Measurements from ENCODE around the gene SEC16B. TPM values are rescaled to one million over a fixed set of nuclear protein-coding genes. Genes with fewer than 3 reads are reported as not detected.

SEC16B gene
- polyA plus RNA-seq (2013, experiment 1 of 2), result 1.3 TPM
- polyA plus RNA-seq (2013, experiment 2 of 2), result 1.8 TPM

- H3K4ac ChIP-seq (ENCODE audit: low read depth in 1 of 2, low read length in 2 of 2), result no peak within 1 kb of the TSS
- H4K8ac ChIP-seq (ENCODE audit: low read length), result no peak within 1 kb of the TSS
- no peak within 1 kb of the TSS for H3K4me3 ChIP-seq (ENCODE audit: insufficient read depth in 1 of 2, low read depth in 1 of 2, low read length in 2 of 2)
- no peak within 1 kb of the TSS for H2AFZ ChIP-seq (ENCODE audit: low read depth, low read length)
- no peak within 1 kb of the TSS for H2BK120ac ChIP-seq (ENCODE audit: low read depth, low read length)
- H3K79me1 ChIP-seq (replicated peaks; ENCODE audit: low read length, poor library complexity, severe bottlenecking), result peaks cover 24% of the 10 kb centered on the region
- no peak within 1 kb of the TSS for H4K91ac ChIP-seq (ENCODE audit: low read length)
- no peak within 1 kb of the TSS for H3K18ac ChIP-seq (ENCODE audit: low read depth in 1 of 2, low read length in 2 of 2)
- peaks cover 14 to 28% of the 10 kb centered on the region in 2 experiments for H3K36me3 ChIP-seq (ENCODE audit: control insufficient read depth in 1 of 2, insufficient read depth in 2 of 2, low read depth in 1 of 2, low read length in 2 of 2)
- no peak within 1 kb of the TSS for H2BK5ac ChIP-seq (ENCODE audit: low read depth, low read length, poor library complexity, severe bottlenecking)
- no peaks in the 10 kb centered on the region for H3K9me3 ChIP-seq (ENCODE audit: control insufficient read depth, low read length)
- no peak within 1 kb of the TSS for H3K4me2 ChIP-seq (ENCODE audit: low read length, poor library complexity, severe bottlenecking)
- H2AK5ac ChIP-seq (ENCODE audit: low read length, severe bottlenecking), result peak within 1 kb of the TSS; percentile 45
- H3K9ac ChIP-seq (ENCODE audit: low read length), result no peak within 1 kb of the TSS
- H3K14ac ChIP-seq (ENCODE audit: low read length in 2 of 2), result no peak within 1 kb of the TSS
- DNase-seq, result no peak
- no peak within 1 kb of the TSS for H2BK12ac ChIP-seq (ENCODE audit: low read length in 2 of 2)
- H3K4me1 ChIP-seq (ENCODE audit: control insufficient read depth, insufficient read depth, low read depth, low read length), result no peaks in the 10 kb centered on the region
- no peaks in the 10 kb centered on the region for H3K27me3 ChIP-seq (ENCODE audit: control insufficient read depth in 1 of 2, insufficient read depth in 1 of 2, low read length in 2 of 2)
- H2BK15ac ChIP-seq (ENCODE audit: low read depth, poor library complexity, severe bottlenecking), result no peak within 1 kb of the TSS
- 83% methylated on average over 11 of the region's 12 CpGs for WGBS
- H3K23ac ChIP-seq (ENCODE audit: low read length in 2 of 2), result no peak within 1 kb of the TSS
- no peak within 1 kb of the TSS for H3K27ac ChIP-seq (ENCODE audit: low read length, poor library complexity, severe bottlenecking)
Observed at GRCh38 chr1:177969825-177970371, at the start of gene SEC16B. SEC16B (minus strand) TSS chr1:177970058; CDS start chr1:177967981, 2,077 bp downstream.

- peaks cover 11% of the 10 kb centered on the region for H3K9me3 ChIP-seq (ENCODE audit: control insufficient read depth, low read length)
- no peak overlapping the region for H3K23ac ChIP-seq (ENCODE audit: low read length in 2 of 2)
- H3K4ac ChIP-seq (ENCODE audit: low read depth in 1 of 2, low read length in 2 of 2), result no peak overlapping the region
- H3K4me3 ChIP-seq (ENCODE audit: insufficient read depth in 1 of 2, low read depth in 1 of 2, low read length in 2 of 2), result no peak overlapping the region
- H3K14ac ChIP-seq (ENCODE audit: low read length in 2 of 2), result no peak overlapping the region
- H2AFZ ChIP-seq (ENCODE audit: low read depth, low read length), result no peak overlapping the region
- H2BK12ac ChIP-seq (ENCODE audit: low read length in 2 of 2), result no peak overlapping the region
- no peak overlapping the region for H3K18ac ChIP-seq (ENCODE audit: low read depth in 1 of 2, low read length in 2 of 2)
- H3K9ac ChIP-seq (ENCODE audit: low read length), result no peak overlapping the region
- H3K79me1 ChIP-seq (replicated peaks; ENCODE audit: low read length, poor library complexity, severe bottlenecking), result peaks cover 1% of the 10 kb centered on the region
- no peak overlapping the region for H4K91ac ChIP-seq (ENCODE audit: low read length)
- H3K27ac ChIP-seq (ENCODE audit: low read length, poor library complexity, severe bottlenecking), result no peak overlapping the region
- H3K4me1 ChIP-seq (ENCODE audit: control insufficient read depth, insufficient read depth, low read depth, low read length), result peaks cover 5% of the 10 kb centered on the region
- H2AK5ac ChIP-seq (ENCODE audit: low read length, severe bottlenecking), result no peak overlapping the region
- no peak overlapping the region for H2BK15ac ChIP-seq (ENCODE audit: low read depth, poor library complexity, severe bottlenecking)
- no peak overlapping the region for H3K4me2 ChIP-seq (ENCODE audit: low read length, poor library complexity, severe bottlenecking)
- no peaks in the 10 kb centered on the region for H3K27me3 ChIP-seq (ENCODE audit: control insufficient read depth in 1 of 2, insufficient read depth in 1 of 2, low read length in 2 of 2)
- peaks cover 0 to 49% of the 10 kb centered on the region in 2 experiments for H3K36me3 ChIP-seq (ENCODE audit: control insufficient read depth in 1 of 2, insufficient read depth in 2 of 2, low read depth in 1 of 2, low read length in 2 of 2)
- H2BK5ac ChIP-seq (ENCODE audit: low read depth, low read length, poor library complexity, severe bottlenecking), result no peak overlapping the region
- WGBS, result 95% methylated on average over 2 of the region's 2 CpGs
- H4K8ac ChIP-seq (ENCODE audit: low read length), result no peak overlapping the region
- no peak overlapping the region for H2BK120ac ChIP-seq (ENCODE audit: low read depth, low read length)
- no peak for DNase-seq
Observed at GRCh38 chr1:178019622-178020021, 49.8 kb upstream of the SEC16B start.

- peaks cover 11% of the 10 kb centered on the region for H3K9me3 ChIP-seq (ENCODE audit: control insufficient read depth, low read length)
- H2BK15ac ChIP-seq (ENCODE audit: low read depth, poor library complexity, severe bottlenecking), result no peak overlapping the region
- peaks cover 0 to 45% of the 10 kb centered on the region in 2 experiments for H3K36me3 ChIP-seq (ENCODE audit: control insufficient read depth in 1 of 2, insufficient read depth in 2 of 2, low read depth in 1 of 2, low read length in 2 of 2)
- H3K79me1 ChIP-seq (replicated peaks; ENCODE audit: low read length, poor library complexity, severe bottlenecking), result peaks cover 1% of the 10 kb centered on the region
- no peaks in the 10 kb centered on the region for H3K27me3 ChIP-seq (ENCODE audit: control insufficient read depth in 1 of 2, insufficient read depth in 1 of 2, low read length in 2 of 2)
- H2AFZ ChIP-seq (ENCODE audit: low read depth, low read length), result no peak overlapping the region
- no peak overlapping the region for H3K4ac ChIP-seq (ENCODE audit: low read depth in 1 of 2, low read length in 2 of 2)
- H3K27ac ChIP-seq (ENCODE audit: low read length, poor library complexity, severe bottlenecking), result no peak overlapping the region
- no peak for DNase-seq
- no peak overlapping the region for H2BK120ac ChIP-seq (ENCODE audit: low read depth, low read length)
- no peak overlapping the region for H3K9ac ChIP-seq (ENCODE audit: low read length)
- no peak overlapping the region for H2BK12ac ChIP-seq (ENCODE audit: low read length in 2 of 2)
- no peak overlapping the region for H2AK5ac ChIP-seq (ENCODE audit: low read length, severe bottlenecking)
- H3K23ac ChIP-seq (ENCODE audit: low read length in 2 of 2), result no peak overlapping the region
- H4K91ac ChIP-seq (ENCODE audit: low read length), result no peak overlapping the region
- H3K18ac ChIP-seq (ENCODE audit: low read depth in 1 of 2, low read length in 2 of 2), result no peak overlapping the region
- H3K4me1 ChIP-seq (ENCODE audit: control insufficient read depth, insufficient read depth, low read depth, low read length), result peaks cover 5% of the 10 kb centered on the region
- no peak overlapping the region for H4K8ac ChIP-seq (ENCODE audit: low read length)
- H3K4me2 ChIP-seq (ENCODE audit: low read length, poor library complexity, severe bottlenecking), result no peak overlapping the region
- H3K14ac ChIP-seq (ENCODE audit: low read length in 2 of 2), result no peak overlapping the region
- no peak overlapping the region for H3K4me3 ChIP-seq (ENCODE audit: insufficient read depth in 1 of 2, low read depth in 1 of 2, low read length in 2 of 2)
- WGBS, result 92% methylated on average over 1 of the region's 1 CpG
- H2BK5ac ChIP-seq (ENCODE audit: low read depth, low read length, poor library complexity, severe bottlenecking), result no peak overlapping the region
Observed at GRCh38 chr1:178019208-178019607, 49.4 kb upstream of the SEC16B start.

GRCh38 chr1:178017517-178017916 lies 47.7 kb upstream of the SEC16B start:
- Histone ChIP-seq H3K14ac (ENCODE audit: low read length in 2 of 2) (no peak overlapping the region), H2BK5ac (ENCODE audit: low read depth, low read length, poor library complexity, severe bottlenecking) (no peak overlapping the region), H3K23ac (ENCODE audit: low read length in 2 of 2) (no peak overlapping the region), H3K9me3 (ENCODE audit: control insufficient read depth, low read length) (peaks cover 11% of the 10 kb centered on the region), H2BK120ac (ENCODE audit: low read depth, low read length) (no peak overlapping the region), H4K91ac (ENCODE audit: low read length) (no peak overlapping the region), H3K4me1 (ENCODE audit: control insufficient read depth, insufficient read depth, low read depth, low read length) (peaks cover 4% of the 10 kb centered on the region), H2BK12ac (ENCODE audit: low read length in 2 of 2) (no peak overlapping the region), H3K27me3 (ENCODE audit: control insufficient read depth in 1 of 2, insufficient read depth in 1 of 2, low read length in 2 of 2) (no peaks in the 10 kb centered on the region), H3K18ac (ENCODE audit: low read depth in 1 of 2, low read length in 2 of 2) (no peak overlapping the region), H3K27ac (ENCODE audit: low read length, poor library complexity, severe bottlenecking) (no peak overlapping the region), H3K4me2 (ENCODE audit: low read length, poor library complexity, severe bottlenecking) (no peak overlapping the region), H2AFZ (ENCODE audit: low read depth, low read length) (no peak overlapping the region), H3K9ac (ENCODE audit: low read length) (no peak overlapping the region), H2BK15ac (ENCODE audit: low read depth, poor library complexity, severe bottlenecking) (no peak overlapping the region), H3K4me3 (ENCODE audit: insufficient read depth in 1 of 2, low read depth in 1 of 2, low read length in 2 of 2) (no peak overlapping the region), H3K79me1 (replicated peaks; ENCODE audit: low read length, poor library complexity, severe bottlenecking) (peaks cover 1% of the 10 kb centered on the region), H3K36me3 (ENCODE audit: control insufficient read depth in 1 of 2, insufficient read depth in 2 of 2, low read depth in 1 of 2, low read length in 2 of 2) (peaks cover 0 to 43% of the 10 kb centered on the region in 2 experiments), H2AK5ac (ENCODE audit: low read length, severe bottlenecking) (no peak overlapping the region), H4K8ac (ENCODE audit: low read length) (no peak overlapping the region), H3K4ac (ENCODE audit: low read depth in 1 of 2, low read length in 2 of 2) (no peak overlapping the region)
- no peak for DNase-seq
- 100% methylated on average over 1 of the region's 2 CpGs for WGBS
